ENCODE measurements around the gene ZNF638.
A peak's percentile ranks its signal among the peaks of the same experiment; 100 is the strongest.
"Not testable (repeated sequence)": the region's sequence is repeated elsewhere in the genome, so short reads cannot be mapped to it uniquely, and the experiment has no call there.

The ZNF638 gene

GRCh38 chr2:71409611-71410010 lies 78.0 kb downstream of the ZNF638 start:
- H3K4me1 ChIP-seq (ENCODE audit: insufficient read depth, low read length), result no peaks in the 10 kb centered on the region
- H3K36me3 ChIP-seq (ENCODE audit: insufficient read depth, low read length), result peaks cover 32% of the 10 kb centered on the region
- no peak overlapping the region for H3K9ac ChIP-seq (ENCODE audit: low read length)
- H3K9me3 ChIP-seq (ENCODE audit: low read length), result no peaks in the 10 kb centered on the region
- H3K27ac ChIP-seq (ENCODE audit: low read depth, low read length), result no peak overlapping the region
- H3K27me3 ChIP-seq (ENCODE audit: control insufficient read depth in 1 of 2, insufficient read depth in 2 of 2, low read length in 2 of 2), result no peaks in the 10 kb centered on the region
- H3K4me3 ChIP-seq (ENCODE audit: low read depth in 1 of 2, low read length in 2 of 2), result no peak overlapping the region

DNA sequence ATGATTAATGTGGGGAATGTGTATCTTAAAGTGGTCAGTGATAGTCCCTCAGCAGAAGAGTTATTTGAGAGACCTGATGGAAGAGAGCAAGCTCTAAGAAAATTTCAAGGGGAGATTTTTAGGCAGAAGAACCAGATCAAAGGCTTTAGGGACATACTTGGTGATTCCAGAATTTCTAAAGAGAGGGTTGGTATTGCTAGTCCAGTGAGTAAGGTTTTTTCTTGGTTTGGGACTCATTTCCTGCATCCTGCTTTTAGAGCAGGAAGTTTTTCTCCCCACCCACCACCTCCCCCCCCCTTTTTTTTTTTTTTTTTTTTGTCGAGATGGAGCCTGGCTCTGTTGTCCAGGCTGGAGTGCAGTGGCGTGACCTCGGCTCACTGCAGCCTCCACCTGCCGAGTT lies 79.1 kb downstream of the ZNF638 start:
- H3K4me3 ChIP-seq (ENCODE audit: low read depth in 1 of 2, low read length in 2 of 2), result no peak overlapping the region
- no peak overlapping the region for H3K9ac ChIP-seq (ENCODE audit: low read length)
- H3K9me3 ChIP-seq (ENCODE audit: low read length), result no peaks in the 10 kb centered on the region
- H3K4me1 ChIP-seq (ENCODE audit: insufficient read depth, low read length), result no peaks in the 10 kb centered on the region
- no peaks in the 10 kb centered on the region for H3K27me3 ChIP-seq (ENCODE audit: control insufficient read depth in 1 of 2, insufficient read depth in 2 of 2, low read length in 2 of 2)
- peaks cover 21% of the 10 kb centered on the region for H3K36me3 ChIP-seq (ENCODE audit: insufficient read depth, low read length)
- H3K27ac ChIP-seq (ENCODE audit: low read depth, low read length), result no peak overlapping the region

DNA sequence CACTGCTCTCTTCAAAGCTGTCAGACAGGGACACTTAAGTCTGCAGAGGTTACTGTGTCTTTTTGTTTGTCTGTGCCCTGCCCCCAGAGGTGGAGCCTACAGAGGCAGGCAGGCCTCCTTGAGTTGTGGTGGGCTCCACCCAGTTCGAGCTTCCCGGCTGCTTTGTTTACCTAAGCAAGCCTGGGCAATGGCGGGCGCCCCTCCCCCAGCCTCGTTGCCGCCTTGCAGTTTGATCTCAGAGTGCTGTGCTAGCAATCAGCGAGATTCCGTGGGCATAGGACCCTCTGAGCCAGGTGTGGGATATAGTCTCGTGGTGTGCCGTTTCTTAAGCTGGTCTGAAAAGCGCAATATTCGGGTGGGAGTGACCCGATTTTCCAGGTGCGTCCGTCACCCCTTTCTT lies 85.3 kb downstream of the ZNF638 start:
- not testable (repeated sequence) for H3K9me3 ChIP-seq (ENCODE audit: low read length); H3K4me1 ChIP-seq (ENCODE audit: insufficient read depth, low read length); H3K36me3 ChIP-seq (ENCODE audit: insufficient read depth, low read length); H3K27ac ChIP-seq (ENCODE audit: low read depth, low read length); H3K27me3 ChIP-seq (ENCODE audit: control insufficient read depth in 1 of 2, insufficient read depth in 2 of 2, low read length in 2 of 2); H3K9ac ChIP-seq (ENCODE audit: low read length); H3K4me3 ChIP-seq (ENCODE audit: low read depth in 1 of 2, low read length in 2 of 2)

DNA sequence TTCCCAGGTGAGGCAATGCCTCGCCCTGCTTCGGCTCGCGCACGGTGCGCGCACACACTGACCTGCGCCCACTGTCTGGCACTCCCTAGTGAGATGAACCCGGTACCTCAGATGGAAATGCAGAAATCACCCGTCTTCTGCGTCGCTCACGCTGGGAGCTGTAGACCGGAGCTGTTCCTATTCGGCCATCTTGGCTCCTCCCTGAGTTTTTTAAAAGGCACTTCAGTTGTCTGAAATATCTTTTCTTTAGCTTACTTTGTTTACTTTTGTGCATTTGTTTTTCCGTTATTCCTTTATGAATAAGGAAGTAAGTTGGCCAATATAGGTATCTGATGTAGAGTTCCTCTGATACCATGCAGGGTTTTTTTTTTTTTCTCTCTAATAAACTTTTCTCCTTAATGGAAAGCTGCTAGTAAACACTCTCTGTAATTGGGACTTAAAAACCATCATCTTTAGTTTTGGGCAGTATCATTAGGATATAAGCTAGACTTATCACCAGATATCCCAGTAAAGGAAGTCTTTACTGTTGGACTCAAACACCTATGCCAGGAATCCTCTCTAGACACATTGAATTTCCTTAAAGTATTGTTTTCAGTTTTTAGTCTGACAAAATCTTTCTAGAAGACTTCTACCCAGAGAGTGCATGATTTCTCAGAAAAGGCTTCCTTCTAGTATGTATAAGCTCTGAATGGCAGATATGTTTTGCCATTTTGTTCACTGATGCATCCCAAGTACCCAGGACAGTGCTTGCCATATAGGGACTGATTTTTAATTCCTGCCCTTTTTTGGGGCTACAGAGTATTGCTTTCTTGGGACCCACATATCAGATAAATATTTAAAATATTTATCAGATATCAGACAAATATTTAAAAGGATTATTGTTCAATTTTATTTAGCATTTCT lies 86.0 kb downstream of the ZNF638 start:
- H3K36me3 ChIP-seq (ENCODE audit: insufficient read depth, low read length), result no peaks in the 10 kb centered on the region
- H3K9me3 ChIP-seq (ENCODE audit: low read length), result no peaks in the 10 kb centered on the region
- peak overlapping the region in 1 of 2 donors; percentile 27 for H3K4me3 ChIP-seq (ENCODE audit: low read depth in 1 of 2, low read length in 2 of 2)
- no peaks in the 10 kb centered on the region for H3K27me3 ChIP-seq (ENCODE audit: control insufficient read depth in 1 of 2, insufficient read depth in 2 of 2, low read length in 2 of 2)
- no peak overlapping the region for H3K27ac ChIP-seq (ENCODE audit: low read depth, low read length)
- H3K9ac ChIP-seq (ENCODE audit: low read length), result no peak overlapping the region
- no peaks in the 10 kb centered on the region for H3K4me1 ChIP-seq (ENCODE audit: insufficient read depth, low read length)

GRCh38 chr2:71419145-71419544 lies 87.6 kb downstream of the ZNF638 start:
- no peak overlapping the region for H3K27ac ChIP-seq (ENCODE audit: low read depth, low read length)
- peaks cover 14% of the 10 kb centered on the region for H3K36me3 ChIP-seq (ENCODE audit: insufficient read depth, low read length)
- H3K9ac ChIP-seq (ENCODE audit: low read length), result no peak overlapping the region
- no peaks in the 10 kb centered on the region for H3K4me1 ChIP-seq (ENCODE audit: insufficient read depth, low read length)
- no peak overlapping the region for H3K4me3 ChIP-seq (ENCODE audit: low read depth in 1 of 2, low read length in 2 of 2)
- H3K27me3 ChIP-seq (ENCODE audit: control insufficient read depth in 1 of 2, insufficient read depth in 2 of 2, low read length in 2 of 2), result no peaks in the 10 kb centered on the region
- H3K9me3 ChIP-seq (ENCODE audit: low read length), result no peaks in the 10 kb centered on the region

GRCh38 chr2:71419976-71420375 lies 88.4 kb downstream of the ZNF638 start:
- Histone ChIP-seq H3K36me3 (ENCODE audit: insufficient read depth, low read length) (peaks cover 17% of the 10 kb centered on the region), H3K9ac (ENCODE audit: low read length) (no peak overlapping the region), H3K9me3 (ENCODE audit: low read length) (no peaks in the 10 kb centered on the region), H3K4me3 (ENCODE audit: low read depth in 1 of 2, low read length in 2 of 2) (no peak overlapping the region), H3K4me1 (ENCODE audit: insufficient read depth, low read length) (no peaks in the 10 kb centered on the region), H3K27ac (ENCODE audit: low read depth, low read length) (no peak overlapping the region), H3K27me3 (ENCODE audit: control insufficient read depth in 1 of 2, insufficient read depth in 2 of 2, low read length in 2 of 2) (no peaks in the 10 kb centered on the region)

GRCh38 chr2:71422786-71423185 lies 91.2 kb downstream of the ZNF638 start:
- no peak overlapping the region for H3K27ac ChIP-seq (ENCODE audit: low read depth, low read length)
- H3K27me3 ChIP-seq (ENCODE audit: control insufficient read depth in 1 of 2, insufficient read depth in 2 of 2, low read length in 2 of 2), result no peaks in the 10 kb centered on the region
- no peak overlapping the region for H3K4me3 ChIP-seq (ENCODE audit: low read depth in 1 of 2, low read length in 2 of 2)
- no peaks in the 10 kb centered on the region for H3K9me3 ChIP-seq (ENCODE audit: low read length)
- no peaks in the 10 kb centered on the region for H3K4me1 ChIP-seq (ENCODE audit: insufficient read depth, low read length)
- peaks cover 31% of the 10 kb centered on the region for H3K36me3 ChIP-seq (ENCODE audit: insufficient read depth, low read length)
- H3K9ac ChIP-seq (ENCODE audit: low read length), result no peak overlapping the region

DNA sequence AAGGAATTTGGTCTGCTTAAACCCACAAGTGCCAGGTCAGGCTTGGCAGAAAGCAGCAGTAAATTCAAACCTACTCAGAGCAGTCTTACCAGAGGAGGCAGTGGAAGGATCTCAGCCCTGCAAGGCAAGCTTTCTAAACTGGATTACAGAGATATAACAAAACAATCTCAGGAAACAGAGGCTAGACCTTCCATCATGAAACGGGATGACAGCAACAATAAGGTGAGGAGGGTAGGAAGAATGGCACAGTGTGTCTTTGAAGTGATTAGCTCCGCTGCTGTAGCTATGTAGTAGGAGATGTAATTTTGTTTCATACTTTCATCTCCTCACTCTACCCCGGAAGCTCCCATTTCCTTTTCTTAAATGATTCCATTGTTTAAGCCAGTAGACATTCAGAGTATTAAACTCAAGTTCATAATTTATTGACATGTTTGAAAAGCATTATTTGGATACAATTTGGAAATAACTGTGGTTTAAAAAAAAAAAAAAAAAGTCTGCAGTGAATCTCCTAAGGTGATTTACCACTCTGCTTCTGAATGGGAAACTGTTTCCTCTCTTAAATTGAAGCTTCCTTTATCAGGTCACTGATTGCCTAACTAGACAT lies 92.3 kb downstream of the ZNF638 start:
- peaks cover 41% of the 10 kb centered on the region for H3K36me3 ChIP-seq (ENCODE audit: insufficient read depth, low read length)
- H3K4me1 ChIP-seq (ENCODE audit: insufficient read depth, low read length), result no peaks in the 10 kb centered on the region
- no peak overlapping the region for H3K4me3 ChIP-seq (ENCODE audit: low read depth in 1 of 2, low read length in 2 of 2)
- no peak overlapping the region for H3K9ac ChIP-seq (ENCODE audit: low read length)
- no peak overlapping the region for H3K27ac ChIP-seq (ENCODE audit: low read depth, low read length)
- H3K27me3 ChIP-seq (ENCODE audit: control insufficient read depth in 1 of 2, insufficient read depth in 2 of 2, low read length in 2 of 2), result no peaks in the 10 kb centered on the region
- H3K9me3 ChIP-seq (ENCODE audit: low read length), result no peaks in the 10 kb centered on the region

DNA sequence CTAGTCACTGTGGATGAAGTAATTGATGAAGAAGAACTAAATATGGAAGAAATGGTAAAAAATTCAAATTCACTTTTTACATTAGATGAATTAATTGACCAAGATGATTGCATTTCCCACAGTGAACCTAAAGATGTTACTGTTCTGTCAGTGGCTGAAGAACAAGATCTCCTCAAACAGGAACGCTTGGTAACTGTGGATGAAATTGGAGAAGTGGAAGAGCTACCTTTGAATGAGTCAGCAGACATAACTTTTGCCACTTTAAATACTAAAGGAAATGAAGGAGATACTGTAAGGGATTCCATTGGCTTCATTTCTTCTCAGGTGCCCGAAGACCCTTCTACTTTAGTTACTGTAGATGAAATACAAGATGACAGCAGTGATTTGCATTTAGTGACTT lies 95.1 kb downstream of the ZNF638 start:
- Histone ChIP-seq H3K9me3 (ENCODE audit: low read length) (no peaks in the 10 kb centered on the region), H3K27ac (ENCODE audit: low read depth, low read length) (no peak overlapping the region), H3K9ac (ENCODE audit: low read length) (no peak overlapping the region), H3K36me3 (ENCODE audit: insufficient read depth, low read length) (peaks cover 58% of the 10 kb centered on the region), H3K27me3 (ENCODE audit: control insufficient read depth in 1 of 2, insufficient read depth in 2 of 2, low read length in 2 of 2) (no peaks in the 10 kb centered on the region), H3K4me1 (ENCODE audit: insufficient read depth, low read length) (no peaks in the 10 kb centered on the region), H3K4me3 (ENCODE audit: low read depth in 1 of 2, low read length in 2 of 2) (no peak overlapping the region)

- H3K27me3 ChIP-seq (ENCODE audit: control insufficient read depth in 1 of 2, insufficient read depth in 2 of 2, low read length in 2 of 2), result no peaks in the 10 kb centered on the region
- H3K4me1 ChIP-seq (ENCODE audit: insufficient read depth, low read length), result no peaks in the 10 kb centered on the region
- no peak overlapping the region for H3K4me3 ChIP-seq (ENCODE audit: low read depth in 1 of 2, low read length in 2 of 2)
- no peak overlapping the region for H3K9ac ChIP-seq (ENCODE audit: low read length)
- H3K9me3 ChIP-seq (ENCODE audit: low read length), result no peaks in the 10 kb centered on the region
- H3K27ac ChIP-seq (ENCODE audit: low read depth, low read length), result no peak overlapping the region
- peaks cover 66% of the 10 kb centered on the region for H3K36me3 ChIP-seq (ENCODE audit: insufficient read depth, low read length)
These were observed 97.1 kb downstream of the ZNF638 start for GRCh38 chr2:71428472-71429383.

DNA sequence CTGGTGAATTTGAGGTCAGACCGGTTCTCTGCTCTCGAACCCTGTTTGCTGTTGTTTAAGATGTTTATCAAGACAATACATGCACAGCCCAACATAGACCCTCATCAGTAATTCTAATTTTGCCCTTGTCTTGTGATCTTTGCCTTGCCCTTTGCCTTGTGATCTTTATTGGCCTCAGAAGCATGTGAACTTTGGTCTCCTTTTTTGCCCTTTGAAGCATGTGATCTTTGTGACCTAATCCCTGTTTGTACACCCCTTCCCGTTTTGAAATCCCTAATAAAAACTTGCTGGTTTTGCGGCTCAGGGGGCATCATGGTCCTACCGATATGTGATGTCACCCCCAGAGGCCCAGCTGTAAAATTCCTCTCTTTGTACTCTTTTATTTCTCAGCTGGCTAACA lies 113.6 kb downstream of the ZNF638 start:
- not testable (repeated sequence) for H3K36me3 ChIP-seq (ENCODE audit: insufficient read depth, low read length); H3K27ac ChIP-seq (ENCODE audit: low read depth, low read length); H3K4me1 ChIP-seq (ENCODE audit: insufficient read depth, low read length); H3K27me3 ChIP-seq (ENCODE audit: control insufficient read depth in 1 of 2, insufficient read depth in 2 of 2, low read length in 2 of 2); H3K9me3 ChIP-seq (ENCODE audit: low read length); H3K9ac ChIP-seq (ENCODE audit: low read length); H3K4me3 ChIP-seq (ENCODE audit: low read depth in 1 of 2, low read length in 2 of 2)

Data from muscle layer of colon (tissue), 2 donors.